Neural cell (in vitro differentiated cells): ENCODE measurements around the gene TGFBR2. TPM values are rescaled to one million over a fixed set of nuclear protein-coding genes. Genes with fewer than 3 reads are reported as not detected.

ENCODE experiments used
- H2AFZ ChIP-seq: fragments of 200-600, 300-800 bp; sonication (generic), shearing (Covaris generic); 2 replicates; pipeline ENCODE4 v1.6.0; 2014; ENCODE audit warnings: low read depth, mild to moderate bottlenecking, antibody characterized with exemption, low read length, moderate library complexity
- H3F3A ChIP-seq: fragments of 200-600 bp; shearing (Covaris generic); 2 replicates; pipeline ENCODE4 v1.6.1; 2016; ENCODE audit warnings: mild to moderate bottlenecking, moderate library complexity, mixed read lengths, antibody characterized with exemption, low read length; ENCODE audit not compliant: insufficient read depth, poor library complexity, severe bottlenecking
- H3K27ac ChIP-seq: fragments of 200-600, 300-800 bp; sonication (generic), shearing (Covaris generic); 2 replicates; pipeline ENCODE4 v1.5.1; 2014; ENCODE audit warnings: mild to moderate bottlenecking, low read length, moderate library complexity
- H3K27me3 ChIP-seq: fragments of 300-800, 200-600 bp; sonication (generic), shearing (Covaris generic); 2 replicates; pipeline ENCODE4 v1.6.0; 2014; ENCODE audit warnings: mild to moderate bottlenecking, low read depth, low read length, moderate library complexity; ENCODE audit not compliant: insufficient read depth
- H3K36me3 ChIP-seq: fragments of 300-800, 200-600 bp; sonication (generic), shearing (Covaris generic); 2 replicates; pipeline ENCODE4 v1.5.1; 2014; ENCODE audit warnings: mild to moderate bottlenecking, antibody characterized with exemption, low read length, moderate library complexity; ENCODE audit not compliant: insufficient read depth
- H3K4me2 ChIP-seq: fragments of 300-800, 200-600 bp; sonication (generic), shearing (Covaris generic); 2 replicates; pipeline ENCODE4 v1.6.0; 2014; ENCODE audit warnings: mild to moderate bottlenecking, low read length
- H3K4me3 ChIP-seq: fragments of 300-800, 200-600 bp; sonication (generic), shearing (Covaris generic); 2 replicates; pipeline ENCODE4 v1.5.1; 2014; ENCODE audit warnings: mild to moderate bottlenecking, low read length, moderate library complexity
- H3K79me2 ChIP-seq: fragments of 200-600 bp; shearing (Covaris generic); replicated peaks from 2 replicates; pipeline ENCODE4 v1.6.0; 2014; ENCODE audit warnings: mild to moderate bottlenecking, low read length, moderate library complexity; ENCODE audit not compliant: insufficient read depth
- H3K9ac ChIP-seq: fragments of 300-800, 200-600 bp; sonication (generic), shearing (Covaris generic); 2 replicates; pipeline ENCODE4 v1.6.1; 2016; ENCODE audit warnings: mild to moderate bottlenecking, low read length, mixed read lengths
- H3K9me2 ChIP-seq: fragments of 200-600 bp; shearing (Covaris generic); 2 replicates; pipeline ENCODE4 v1.6.1; 2016; ENCODE audit warnings: mild to moderate bottlenecking, low read length, mixed read lengths; ENCODE audit not compliant: insufficient read depth
- H3K9me3 ChIP-seq: fragments of 200-600, 300-800 bp; sonication (generic), shearing (Covaris generic); 2 replicates; pipeline ENCODE4 v1.6.1; 2016; ENCODE audit warnings: mild to moderate bottlenecking, mixed run types, low read length, moderate library complexity, mixed read lengths
- H4K20me1 ChIP-seq: fragments of 200-600 bp; shearing (Covaris generic); 2 replicates; pipeline ENCODE4 v1.6.1; 2016; ENCODE audit warnings: mild to moderate bottlenecking, mixed run types; ENCODE audit not compliant: insufficient read depth
- EP300 ChIP-seq: fragments of 450-650 bp; conservative IDR thresholded peaks from 2 replicates; pipeline ENCODE4 v1.6.1; 2014; ENCODE audit warnings: antibody characterized with exemption, mild to moderate bottlenecking, moderate library complexity; ENCODE audit not compliant: poor library complexity, severe bottlenecking
- EZH2 ChIP-seq: fragments of 200-600, 300-800 bp; shearing (Covaris generic), sonication (generic); IDR thresholded peaks from 2 replicates; pipeline ENCODE4 v1.6.1; 2014; ENCODE audit warnings: antibody characterized with exemption, low read length, borderline replicate concordance, mild to moderate bottlenecking; ENCODE audit not compliant: insufficient read depth, poor library complexity, severe bottlenecking
- MXI1 ChIP-seq: fragments of 450-650 bp; conservative IDR thresholded peaks from 2 replicates; pipeline ENCODE4 v1.6.1; 2014; ENCODE audit warnings: antibody characterized with exemption, mild to moderate bottlenecking; ENCODE audit not compliant: poor library complexity, severe bottlenecking
- POLR2AphosphoS5 ChIP-seq: IDR thresholded peaks from 2 replicates; pipeline ENCODE4 v1.6.1; 2012
- RAD21 ChIP-seq: fragments of 450-650 bp; conservative IDR thresholded peaks from 2 replicates; pipeline ENCODE4 v1.6.1; 2014; ENCODE audit warnings: antibody characterized with exemption, mild to moderate bottlenecking, moderate library complexity
- SMC3 ChIP-seq: fragments of 450-650 bp; conservative IDR thresholded peaks from 2 replicates; pipeline ENCODE4 v1.6.1; 2014; ENCODE audit warnings: antibody characterized with exemption, mild to moderate bottlenecking, moderate library complexity; ENCODE audit not compliant: poor library complexity
- TAF1 ChIP-seq: IDR thresholded peaks from 2 replicates; pipeline ENCODE4 v1.6.1; 2012; ENCODE audit warnings: low read depth
- polyA plus RNA-seq: library from polyadenylated mRNA; depleted of rRNA; stranded (reverse); fragments of >200 nt; gene quantifications from 2 replicates; pipeline ENCODE4 v1.2.3, GENCODE V29; 2014
- TF ChIP-seq, protein P1 (sequence below): fragments of 450-650 bp; IDR thresholded peaks from 2 replicates; pipeline ENCODE4 v1.5.1; 2014; ENCODE audit warnings: antibody characterized with exemption, mild to moderate bottlenecking, moderate library complexity; ENCODE audit not compliant: poor library complexity, severe bottlenecking
- TF ChIP-seq, protein P2 (sequence below): IDR thresholded peaks from 2 replicates; pipeline ENCODE4 v1.6.1; 2012; ENCODE audit warnings: borderline replicate concordance

The TGFBR2 gene
- polyA plus RNA-seq, 1 donor from 2014 or later: not detected

DNA sequence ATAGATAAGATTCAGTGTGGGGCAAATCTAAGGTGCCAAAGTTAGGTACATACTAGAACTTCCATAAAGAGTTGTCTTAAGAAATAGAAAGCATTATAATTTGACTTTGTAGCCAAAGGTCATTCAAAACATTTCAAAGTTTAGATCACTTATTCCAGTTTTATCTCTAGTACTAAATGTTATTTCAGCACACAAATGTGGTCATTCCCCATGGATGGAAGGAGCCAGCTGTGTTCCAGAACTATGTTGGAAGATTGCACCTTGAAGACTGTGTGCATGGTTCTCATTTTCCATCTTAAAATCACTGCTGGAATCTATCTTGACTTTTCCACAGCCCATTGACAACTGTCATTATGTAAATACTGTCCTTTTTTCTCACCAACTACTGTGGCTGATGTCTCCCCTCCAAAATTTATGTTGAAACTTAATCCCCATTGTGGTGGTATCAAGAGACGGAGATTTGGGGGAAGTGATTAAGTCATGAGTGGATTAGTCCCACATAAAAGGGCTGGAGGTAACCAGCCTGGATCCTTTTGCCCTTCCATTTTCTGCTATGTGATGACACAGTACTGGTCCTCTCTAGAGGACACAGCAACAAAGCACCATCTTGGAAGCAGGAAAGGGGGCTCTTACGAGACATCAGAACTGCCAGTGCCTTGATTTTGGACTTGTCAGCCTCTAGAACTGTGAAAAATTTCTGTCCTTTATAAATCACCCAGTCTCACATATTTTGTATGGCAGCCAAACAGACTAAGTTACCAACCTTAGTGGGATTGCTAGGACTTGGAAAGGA, 24.0 kb downstream of the TGFBR2 start:
- Histone ChIP-seq H2AFZ (no peak overlapping the region), H3K9me3 (no peaks in the 10 kb centered on the region), H3K4me2 (no peak overlapping the region), H4K20me1 (no peaks in the 10 kb centered on the region), H3K79me2 (no peaks in the 10 kb centered on the region), H3K9ac (no peak overlapping the region), H3F3A (no peaks in the 10 kb centered on the region), H3K27ac (no peak overlapping the region), H3K36me3 (no peaks in the 10 kb centered on the region), H3K27me3 (no peaks in the 10 kb centered on the region), H3K4me3 (no peak overlapping the region), H3K9me2 (no peaks in the 10 kb centered on the region)
- TF ChIP-seq TAF1 (no peak), POLR2AphosphoS5 (no peak), MXI1 (no peak), RAD21 (no peak), EZH2 (no peak), SMC3 (no peak), EP300 (no peak)
- TF ChIP-seq, protein P1, sequence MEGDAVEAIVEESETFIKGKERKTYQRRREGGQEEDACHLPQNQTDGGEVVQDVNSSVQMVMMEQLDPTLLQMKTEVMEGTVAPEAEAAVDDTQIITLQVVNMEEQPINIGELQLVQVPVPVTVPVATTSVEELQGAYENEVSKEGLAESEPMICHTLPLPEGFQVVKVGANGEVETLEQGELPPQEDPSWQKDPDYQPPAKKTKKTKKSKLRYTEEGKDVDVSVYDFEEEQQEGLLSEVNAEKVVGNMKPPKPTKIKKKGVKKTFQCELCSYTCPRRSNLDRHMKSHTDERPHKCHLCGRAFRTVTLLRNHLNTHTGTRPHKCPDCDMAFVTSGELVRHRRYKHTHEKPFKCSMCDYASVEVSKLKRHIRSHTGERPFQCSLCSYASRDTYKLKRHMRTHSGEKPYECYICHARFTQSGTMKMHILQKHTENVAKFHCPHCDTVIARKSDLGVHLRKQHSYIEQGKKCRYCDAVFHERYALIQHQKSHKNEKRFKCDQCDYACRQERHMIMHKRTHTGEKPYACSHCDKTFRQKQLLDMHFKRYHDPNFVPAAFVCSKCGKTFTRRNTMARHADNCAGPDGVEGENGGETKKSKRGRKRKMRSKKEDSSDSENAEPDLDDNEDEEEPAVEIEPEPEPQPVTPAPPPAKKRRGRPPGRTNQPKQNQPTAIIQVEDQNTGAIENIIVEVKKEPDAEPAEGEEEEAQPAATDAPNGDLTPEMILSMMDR: no peak
- TF ChIP-seq, protein P2, sequence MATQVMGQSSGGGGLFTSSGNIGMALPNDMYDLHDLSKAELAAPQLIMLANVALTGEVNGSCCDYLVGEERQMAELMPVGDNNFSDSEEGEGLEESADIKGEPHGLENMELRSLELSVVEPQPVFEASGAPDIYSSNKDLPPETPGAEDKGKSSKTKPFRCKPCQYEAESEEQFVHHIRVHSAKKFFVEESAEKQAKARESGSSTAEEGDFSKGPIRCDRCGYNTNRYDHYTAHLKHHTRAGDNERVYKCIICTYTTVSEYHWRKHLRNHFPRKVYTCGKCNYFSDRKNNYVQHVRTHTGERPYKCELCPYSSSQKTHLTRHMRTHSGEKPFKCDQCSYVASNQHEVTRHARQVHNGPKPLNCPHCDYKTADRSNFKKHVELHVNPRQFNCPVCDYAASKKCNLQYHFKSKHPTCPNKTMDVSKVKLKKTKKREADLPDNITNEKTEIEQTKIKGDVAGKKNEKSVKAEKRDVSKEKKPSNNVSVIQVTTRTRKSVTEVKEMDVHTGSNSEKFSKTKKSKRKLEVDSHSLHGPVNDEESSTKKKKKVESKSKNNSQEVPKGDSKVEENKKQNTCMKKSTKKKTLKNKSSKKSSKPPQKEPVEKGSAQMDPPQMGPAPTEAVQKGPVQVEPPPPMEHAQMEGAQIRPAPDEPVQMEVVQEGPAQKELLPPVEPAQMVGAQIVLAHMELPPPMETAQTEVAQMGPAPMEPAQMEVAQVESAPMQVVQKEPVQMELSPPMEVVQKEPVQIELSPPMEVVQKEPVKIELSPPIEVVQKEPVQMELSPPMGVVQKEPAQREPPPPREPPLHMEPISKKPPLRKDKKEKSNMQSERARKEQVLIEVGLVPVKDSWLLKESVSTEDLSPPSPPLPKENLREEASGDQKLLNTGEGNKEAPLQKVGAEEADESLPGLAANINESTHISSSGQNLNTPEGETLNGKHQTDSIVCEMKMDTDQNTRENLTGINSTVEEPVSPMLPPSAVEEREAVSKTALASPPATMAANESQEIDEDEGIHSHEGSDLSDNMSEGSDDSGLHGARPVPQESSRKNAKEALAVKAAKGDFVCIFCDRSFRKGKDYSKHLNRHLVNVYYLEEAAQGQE: no peak

DNA sequence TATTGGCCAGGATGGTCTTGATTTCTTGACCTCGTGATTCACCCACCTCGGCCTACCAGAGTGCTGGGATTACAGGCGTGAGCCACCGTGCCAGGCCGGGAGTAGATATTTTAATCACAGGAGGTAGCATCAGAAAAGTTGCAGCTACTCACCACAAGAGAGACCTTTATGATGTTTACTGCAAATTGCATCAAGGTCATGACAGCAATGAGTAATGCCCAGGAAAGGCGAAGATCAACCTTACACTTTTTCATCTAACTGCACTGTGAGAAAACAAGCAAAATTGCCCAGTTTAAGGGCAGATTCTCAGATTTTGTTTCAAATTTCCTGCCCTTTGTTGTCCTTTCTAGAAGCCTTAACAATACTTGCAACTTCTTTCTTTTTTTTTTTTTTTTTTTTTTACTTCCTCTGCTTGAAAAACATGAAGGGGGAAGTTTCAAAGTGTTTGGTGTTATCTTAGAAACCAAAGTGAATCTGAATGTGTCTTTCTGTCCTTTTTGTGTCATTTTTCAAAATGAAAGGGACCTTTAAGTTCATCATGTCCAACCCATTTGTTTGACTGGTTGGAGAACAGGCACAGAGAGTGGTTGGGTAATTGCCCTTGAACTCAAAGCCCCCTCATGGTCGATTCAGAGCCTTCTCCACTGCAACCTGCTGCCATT, 25.0 kb downstream of the TGFBR2 start:
- no peaks in the 10 kb centered on the region for H3K27me3 ChIP-seq

More for the DNA sequence above, 25.0 kb downstream of the TGFBR2 start:
- Histone ChIP-seq H3K36me3 (no peaks in the 10 kb centered on the region), H3K79me2 (no peaks in the 10 kb centered on the region), H3F3A (no peaks in the 10 kb centered on the region), H3K9me2 (no peaks in the 10 kb centered on the region), H4K20me1 (no peaks in the 10 kb centered on the region), H3K4me3 (no peak overlapping the region), H3K9ac (no peak overlapping the region), H3K27ac (no peak overlapping the region), H3K4me2 (no peak overlapping the region), H3K9me3 (no peaks in the 10 kb centered on the region), H2AFZ (no peak overlapping the region)
- TF ChIP-seq, protein P2: no peak
- TF ChIP-seq SMC3: no peak
- TF ChIP-seq, protein P1: no peak
- no peak for TF ChIP-seq MXI1
- TF ChIP-seq EZH2: no peak
- TF ChIP-seq RAD21: no peak
- no peak for TF ChIP-seq POLR2AphosphoS5
- TF ChIP-seq EP300: no peak
- no peak for TF ChIP-seq TAF1
